Panc1 (cell line): ENCODE results near the gene ECEL1. TPM values are rescaled to one million over a fixed set of nuclear protein-coding genes. Genes with fewer than 3 reads are reported as not detected.
A peak's percentile ranks its signal among the peaks of the same experiment; 100 is the strongest.

Experiments used
- ATAC-seq: fragments of 200-7000 bp; cut with Tn5 transposase; 2 replicates; pipeline ENCODE4 v1.9.1; 2020; ENCODE audit warnings: mild to moderate bottlenecking, moderate library complexity
- BruUV-seq: library from RNA; stranded (reverse); fragments of 400-500 nt; replicated peaks from 2 replicates; lab custom pipeline; 2021; lab: Mats Ljungman, UMichigan
- CTCF ChIA-PET: fragments of 300-600 bp; sonication (Branson Sonifier 250); formaldehyde crosslinking; loops from one replicate; lab custom pipeline; 2022; ENCODE audit warnings: antibody characterized with exemption; lab: Charles Lee
- POLR2A ChIA-PET: fragments of 300-600 bp; sonication (Branson Sonifier 250); formaldehyde crosslinking; loops from one replicate; lab custom pipeline; 2022; ENCODE audit warnings: antibody characterized with exemption; lab: Charles Lee
- DNase-seq: peaks from one replicate; pipeline ENCODE4 v3.0.0-alpha.2; 2010; ENCODE audit warnings: low read depth, low spot score
- H3K27ac ChIP-seq: 2 replicates; pipeline ENCODE4 v1.5.1; 2011; ENCODE audit warnings: mild to moderate bottlenecking, low read length, inconsistent platforms
- H3K27me3 ChIP-seq: fragments of 200-500 bp; sonication (Bioruptor generic); 2 replicates; pipeline ENCODE4 v1.6.0; 2014; ENCODE audit warnings: low read length, inconsistent platforms; ENCODE audit not compliant: control insufficient read depth, insufficient read depth
- H3K36me3 ChIP-seq: fragments of 200-500 bp; sonication (Bioruptor generic); 2 replicates; pipeline ENCODE4 v1.5.1; 2014; ENCODE audit warnings: inconsistent platforms, mild to moderate bottlenecking, low read length, moderate library complexity; ENCODE audit not compliant: control insufficient read depth, insufficient read depth
- H3K4me1 ChIP-seq: 2 replicates; pipeline ENCODE4 v1.5.1; 2011; ENCODE audit warnings: inconsistent platforms, mild to moderate bottlenecking, low read length, moderate library complexity; ENCODE audit not compliant: control insufficient read depth, insufficient read depth
- H3K4me3 ChIP-seq, 2 experiments: 2 replicates each; pipeline ENCODE4 v1.5.1; 2011 to 2012; ENCODE audit warnings: low read depth in 2 of 2, low read length in 2 of 2, mild to moderate bottlenecking in 2 of 2, inconsistent platforms in 1 of 2, moderate library complexity in 1 of 2
- H3K9me3 ChIP-seq: fragments of 200-500 bp; sonication (Bioruptor generic); 2 replicates; pipeline ENCODE4 v1.5.1; 2014; ENCODE audit warnings: low read depth, mild to moderate bottlenecking, inconsistent platforms, low read length, moderate library complexity; ENCODE audit not compliant: control insufficient read depth, insufficient read depth
- CTCF ChIP-seq: fragments of 450-650 bp; IDR thresholded peaks from 2 replicates; pipeline ENCODE4 v1.5.1; 2017; ENCODE audit warnings: mild to moderate bottlenecking
- POLR2AphosphoS5 ChIP-seq: IDR thresholded peaks from 2 replicates; pipeline ENCODE4 v1.6.1; 2012; ENCODE audit warnings: mild to moderate bottlenecking, low read depth, low read length, moderate library complexity
- REST ChIP-seq, 2 experiments: IDR thresholded peaks; 2 replicates each; pipeline ENCODE4 v1.6.1; 2011 to 2012; ENCODE audit warnings: low read depth in 2 of 2, control low read depth in 1 of 2, low read length in 1 of 2, mild to moderate bottlenecking in 1 of 2, moderate library complexity in 1 of 2; ENCODE audit not compliant: insufficient read depth in 1 of 2
- SIN3A ChIP-seq: IDR thresholded peaks from 2 replicates; pipeline ENCODE4 v1.6.1; 2012; ENCODE audit warnings: low read depth, mild to moderate bottlenecking, low read length, moderate library complexity, borderline replicate concordance; ENCODE audit not compliant: insufficient read depth
- TCF7L2 ChIP-seq: IDR thresholded peaks from 2 replicates; pipeline ENCODE4 v1.6.1; 2011; ENCODE audit warnings: mild to moderate bottlenecking, low read depth, low read length, inconsistent platforms
- in situ Hi-C: cut with HindIII; loops from 2 replicates; pipeline ENCODE4 v1.10.0; 2016; ENCODE audit warnings: low sequenced_read_pairs, low pct_unique_long_range_greater_than_20kb
- intact Hi-C: fragments of 100-400 bp; cut with micrococcal nuclease; formaldehyde crosslinking; loops from one replicate; pipeline ENCODE4 v1.10.0; 2022; ENCODE audit not compliant: unreplicated experiment
- total RNA-seq: library from RNA; stranded (reverse); gene quantifications from one replicate; pipeline ENCODE4 v1.2.1, GENCODE V29; 2021; ENCODE audit not compliant: unreplicated experiment

Gene ECEL1
- total RNA-seq, 1 experiment from 2014 or later: 2.9 TPM

GRCh38 chr2:232439758-232440135 is 47.9 kb downstream of the ECEL1 start:
- in situ Hi-C loops (no loop called here), intact Hi-C loops (loop anchor here (5.0 kb wide), 2 partner anchors 102 to 532 kb away; no protein-coding TSS in a partner anchor)
- no TSS peak for BruUV-seq
- ChIA-PET POLR2A (no interaction called here), CTCF (interaction anchor here (0.6 to 1.9 kb wide), 5 partner anchors 73 to 549 kb away, joined by 3 to 19 read pairs (median 4); no protein-coding TSS in a partner anchor)
- Histone ChIP-seq H3K27me3 (no peaks in the 10 kb centered on the region), H3K9me3 (no peaks in the 10 kb centered on the region), H3K27ac (no peak overlapping the region), H3K4me3 (no peak overlapping the region), H3K4me1 (peaks cover 5% of the 10 kb centered on the region), H3K36me3 (no peaks in the 10 kb centered on the region)
- TF ChIP-seq POLR2AphosphoS5: no peak
- no peak for TF ChIP-seq SIN3A
- no peak for TF ChIP-seq TCF7L2
- no peak; the same call in 1 of the 2 replicates for TF ChIP-seq CTCF
- TF ChIP-seq REST (IDR thresholded peaks at IDR 0.05; ENCODE audit: insufficient read depth in 1 of 2, low read depth in 2 of 2, low read length in 1 of 2): no peak
- no peak for DNase-seq
- ATAC-seq: peak; percentile 32

GRCh38 chr2:232438951-232439757 is 48.5 kb downstream of the ECEL1 start:
- no TSS peak for BruUV-seq
- ATAC-seq: peak; percentile 72
- DNase-seq: no peak
- no peak overlapping the region for H3K4me3 ChIP-seq
- H3K4me1 ChIP-seq: peaks cover 5% of the 10 kb centered on the region
- H3K36me3 ChIP-seq: no peaks in the 10 kb centered on the region
- intact Hi-C loops: loop anchor here (5.0 kb wide), 2 partner anchors 102 to 532 kb away; no protein-coding TSS in a partner anchor
- no peaks in the 10 kb centered on the region for H3K9me3 ChIP-seq
- POLR2A ChIA-PET: no interaction called here
- TF ChIP-seq CTCF: peak; percentile 82
- TF ChIP-seq REST (IDR thresholded peaks at IDR 0.05; ENCODE audit: insufficient read depth in 1 of 2, low read depth in 2 of 2, low read length in 1 of 2): no peak
- H3K27me3 ChIP-seq: no peaks in the 10 kb centered on the region
- H3K27ac ChIP-seq: no peak overlapping the region; the same call in 1 of the 2 replicates
- in situ Hi-C loops: no loop called here
- CTCF ChIA-PET: interaction anchor here (0.6 to 1.9 kb wide), 6 partner anchors 73 to 548 kb away, joined by 3 to 19 read pairs (median 4); no protein-coding TSS in a partner anchor
